Measurements from ENCODE around the gene TMEM108.

Gene TMEM108

GRCh38 chr3:133209871-133210550, 171.8 kb downstream of the TMEM108 start:
- H3K4me3 ChIP-seq (ENCODE audit: low read depth, low read length): no peak overlapping the region

- no peak overlapping the region for H3K4me3 ChIP-seq (ENCODE audit: low read depth, low read length)
Measured at GRCh38 chr3:133210656-133211055, 172.5 kb downstream of the TMEM108 start.

- no peak overlapping the region for H3K4me3 ChIP-seq (ENCODE audit: low read depth, low read length)
Measured at GRCh38 chr3:133211449-133211848, 173.3 kb downstream of the TMEM108 start.

GRCh38 chr3:133211856-133212255, 173.7 kb downstream of the TMEM108 start:
- H3K4me3 ChIP-seq (ENCODE audit: low read depth, low read length): no peak overlapping the region

- H3K4me3 ChIP-seq (ENCODE audit: low read depth, low read length): no peak overlapping the region
Measured at GRCh38 chr3:133213937-133214336, 175.7 kb downstream of the TMEM108 start.

- H3K4me3 ChIP-seq (ENCODE audit: low read depth, low read length): no peak overlapping the region
Measured at GRCh38 chr3:133227813-133228212, 189.6 kb downstream of the TMEM108 start.

- no peak overlapping the region for H3K4me3 ChIP-seq (ENCODE audit: low read depth, low read length)
Measured at GRCh38 chr3:133230195-133230594, 192.0 kb downstream of the TMEM108 start.

- H3K4me3 ChIP-seq (ENCODE audit: low read depth, low read length): no peak overlapping the region
Measured at GRCh38 chr3:133236901-133237300, 198.7 kb downstream of the TMEM108 start.

- H3K4me3 ChIP-seq (ENCODE audit: low read depth, low read length): no peak overlapping the region
Measured at GRCh38 chr3:133237380-133237779, 199.2 kb downstream of the TMEM108 start.

- no peak overlapping the region for H3K4me3 ChIP-seq (ENCODE audit: low read depth, low read length)
Measured at GRCh38 chr3:133238015-133238414, 199.8 kb downstream of the TMEM108 start.

GRCh38 chr3:133246119-133246518, 207.9 kb downstream of the TMEM108 start:
- H3K4me3 ChIP-seq (ENCODE audit: low read depth, low read length): no peak overlapping the region

GRCh38 chr3:133246773-133247172, 208.6 kb downstream of the TMEM108 start:
- H3K4me3 ChIP-seq (ENCODE audit: low read depth, low read length): no peak overlapping the region

GRCh38 chr3:133248389-133248788, 210.2 kb downstream of the TMEM108 start:
- H3K4me3 ChIP-seq (ENCODE audit: low read depth, low read length): no peak overlapping the region

- H3K4me3 ChIP-seq (ENCODE audit: low read depth, low read length): no peak overlapping the region
Measured at GRCh38 chr3:133249490-133249889, 211.3 kb downstream of the TMEM108 start.

GRCh38 chr3:133254151-133254550, 216.0 kb downstream of the TMEM108 start:
- H3K4me3 ChIP-seq (ENCODE audit: low read depth, low read length): no peak overlapping the region

GRCh38 chr3:133254716-133255115, 216.5 kb downstream of the TMEM108 start:
- H3K4me3 ChIP-seq (ENCODE audit: low read depth, low read length): no peak overlapping the region

GRCh38 chr3:133256787-133257483, 218.7 kb downstream of the TMEM108 start:
- no peak overlapping the region for H3K4me3 ChIP-seq (ENCODE audit: low read depth, low read length)

GRCh38 chr3:133258358-133258757, 220.2 kb downstream of the TMEM108 start:
- H3K4me3 ChIP-seq (ENCODE audit: low read depth, low read length): no peak overlapping the region

- H3K4me3 ChIP-seq (ENCODE audit: low read depth, low read length): no peak overlapping the region
Measured at GRCh38 chr3:133259767-133260166, 221.6 kb downstream of the TMEM108 start.

- H3K4me3 ChIP-seq (ENCODE audit: low read depth, low read length): no peak overlapping the region
Measured at GRCh38 chr3:133262333-133262732, 224.1 kb downstream of the TMEM108 start.

GRCh38 chr3:133264920-133265319, 226.7 kb downstream of the TMEM108 start:
- no peak overlapping the region for H3K4me3 ChIP-seq (ENCODE audit: low read depth, low read length)

GRCh38 chr3:133268726-133269134, 230.5 kb downstream of the TMEM108 start:
- no peak overlapping the region for H3K4me3 ChIP-seq (ENCODE audit: low read depth, low read length)

- H3K4me3 ChIP-seq (ENCODE audit: low read depth, low read length): no peak overlapping the region
Measured at GRCh38 chr3:133269393-133269792, 231.2 kb downstream of the TMEM108 start.
